Astrocyte (in vitro differentiated cells and primary cell): ENCODE results near the gene CD2.

Source experiments
- EZH2 ChIP-seq: IDR thresholded peaks from 2 replicates; pipeline ENCODE4 v1.6.1; 2012; ENCODE audit warnings: mild to moderate bottlenecking, low read length, inconsistent platforms; ENCODE audit not compliant: insufficient read depth
- TF ChIP-seq, protein P1 (sequence below): IDR thresholded peaks from 2 replicates; pipeline ENCODE4 v1.5.1; 2011; ENCODE audit warnings: low read depth, mild to moderate bottlenecking, inconsistent platforms, low read length, moderate library complexity; ENCODE audit not compliant: insufficient read depth

DNA sequence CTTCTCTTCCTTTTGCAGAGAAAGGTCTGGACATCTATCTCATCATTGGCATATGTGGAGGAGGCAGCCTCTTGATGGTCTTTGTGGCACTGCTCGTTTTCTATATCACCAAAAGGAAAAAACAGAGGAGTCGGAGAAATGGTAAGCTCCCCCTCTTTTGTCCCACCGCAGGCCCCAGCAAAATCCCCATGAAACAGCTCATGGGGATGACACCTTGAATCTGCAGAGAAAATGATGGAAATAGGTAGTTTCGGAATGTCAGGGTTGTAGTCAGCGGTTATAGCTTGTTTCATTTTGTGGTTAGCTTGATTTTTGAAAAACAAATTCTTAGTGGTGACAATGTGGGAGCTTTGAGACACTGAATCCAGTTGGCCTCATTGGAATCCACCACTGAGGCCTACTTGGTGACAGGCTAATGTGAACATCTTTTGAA, 10.3 kb downstream of the CD2 start:
- TF ChIP-seq, protein P1, sequence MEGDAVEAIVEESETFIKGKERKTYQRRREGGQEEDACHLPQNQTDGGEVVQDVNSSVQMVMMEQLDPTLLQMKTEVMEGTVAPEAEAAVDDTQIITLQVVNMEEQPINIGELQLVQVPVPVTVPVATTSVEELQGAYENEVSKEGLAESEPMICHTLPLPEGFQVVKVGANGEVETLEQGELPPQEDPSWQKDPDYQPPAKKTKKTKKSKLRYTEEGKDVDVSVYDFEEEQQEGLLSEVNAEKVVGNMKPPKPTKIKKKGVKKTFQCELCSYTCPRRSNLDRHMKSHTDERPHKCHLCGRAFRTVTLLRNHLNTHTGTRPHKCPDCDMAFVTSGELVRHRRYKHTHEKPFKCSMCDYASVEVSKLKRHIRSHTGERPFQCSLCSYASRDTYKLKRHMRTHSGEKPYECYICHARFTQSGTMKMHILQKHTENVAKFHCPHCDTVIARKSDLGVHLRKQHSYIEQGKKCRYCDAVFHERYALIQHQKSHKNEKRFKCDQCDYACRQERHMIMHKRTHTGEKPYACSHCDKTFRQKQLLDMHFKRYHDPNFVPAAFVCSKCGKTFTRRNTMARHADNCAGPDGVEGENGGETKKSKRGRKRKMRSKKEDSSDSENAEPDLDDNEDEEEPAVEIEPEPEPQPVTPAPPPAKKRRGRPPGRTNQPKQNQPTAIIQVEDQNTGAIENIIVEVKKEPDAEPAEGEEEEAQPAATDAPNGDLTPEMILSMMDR, result no peak
- TF ChIP-seq EZH2, result no peak
